Measurements from ENCODE around the gene BTC.

GRCh38 chr4:74724979-74725378, 69.3 kb downstream of the BTC start:
- no peak for TF ChIP-seq MAX (IDR thresholded peaks at IDR 0.05)
- no peak for TF ChIP-seq CTCF (IDR thresholded peaks at IDR 0.05; ENCODE audit: low read depth, low read length, missing input control)
- no peak for TF ChIP-seq NR2F2 (IDR thresholded peaks at IDR 0.05)
- TF ChIP-seq HNF4A (conservative IDR thresholded peaks at IDR 0.05): no peak
